Smooth muscle cell (in vitro differentiated cells): Measurements from ENCODE around the gene DEAF1. TPM values are rescaled to one million over a fixed set of nuclear protein-coding genes. Genes with fewer than 3 reads are reported as not detected.

Experiments used
- DNase-seq: peaks from one replicate; lab custom pipeline; 2025; ENCODE audit not compliant: unreplicated experiment; lab: John Stamatoyannopoulos, UW
- H2AFZ ChIP-seq: fragments of 200-600 bp; sonication (generic); 2 replicates; pipeline ENCODE4 v1.6.0; 2016; ENCODE audit warnings: antibody characterized with exemption, low read depth, mild to moderate bottlenecking
- H3F3A ChIP-seq: fragments of 200-600 bp; sonication (generic); 2 replicates; pipeline ENCODE4 v1.6.0; 2017; ENCODE audit warnings: antibody characterized with exemption, low read depth
- H3K27ac ChIP-seq: fragments of 200-600 bp; sonication (generic); 2 replicates; pipeline ENCODE4 v1.5.1; 2016; ENCODE audit warnings: low read depth, mild to moderate bottlenecking
- H3K27me3 ChIP-seq: fragments of 200-600 bp; sonication (generic); 2 replicates; pipeline ENCODE4 v1.6.1; 2016; ENCODE audit warnings: low read depth, mild to moderate bottlenecking
- H3K36me3 ChIP-seq: fragments of 200-600 bp; sonication (generic); 2 replicates; pipeline ENCODE4 v1.5.1; 2016; ENCODE audit warnings: low read depth
- H3K4me1 ChIP-seq: fragments of 200-600 bp; sonication (generic); 2 replicates; pipeline ENCODE4 v1.5.1; 2016; ENCODE audit warnings: low read depth
- H3K4me2 ChIP-seq: fragments of 200-600 bp; sonication (generic); 2 replicates; pipeline ENCODE4 v1.6.0; 2016; ENCODE audit warnings: mild to moderate bottlenecking
- H3K4me3 ChIP-seq: fragments of 200-600 bp; sonication (generic); 2 replicates; pipeline ENCODE4 v1.5.1; 2016; ENCODE audit warnings: mild to moderate bottlenecking
- H3K79me2 ChIP-seq: fragments of 200-600 bp; sonication (generic); 2 replicates; pipeline ENCODE4 v1.6.0; 2016; ENCODE audit warnings: low read depth, mild to moderate bottlenecking
- H3K9ac ChIP-seq: fragments of 200-600 bp; sonication (generic); 2 replicates; pipeline ENCODE4 v1.6.0; 2016; ENCODE audit warnings: low read depth
- H3K9me3 ChIP-seq: fragments of 200-600 bp; sonication (generic); replicated peaks from 2 replicates; pipeline ENCODE4 v1.5.1; 2016; ENCODE audit warnings: low read depth
- H4K20me1 ChIP-seq: fragments of 200-600 bp; sonication (generic); 2 replicates; pipeline ENCODE4 v1.6.0; 2016; ENCODE audit warnings: low read depth
- WGBS: methylation state at CpG from one replicate; pipeline ENCODE4 v1.1.7; 2016; ENCODE audit warnings: low lambda C conversion rate; 5-methylcytosine and 5-hydroxymethylcytosine counted together
- polyA plus RNA-seq: library from polyadenylated mRNA; unstranded; fragments of >200 nt; fragmentation: Nextera tagmentation; extraction: Ambion mirVana; gene quantifications from 2 replicates; pipeline ENCODE4 v1.2.1, GENCODE V29; 2016
- total RNA-seq: library from RNA; depleted of rRNA; stranded (reverse); fragments of >200 nt; gene quantifications from 2 replicates; pipeline ENCODE4 v1.2.3, GENCODE V29; 2014
- TF ChIP-seq, protein P1 (sequence below): fragments of 200-600 bp; sonication (generic); IDR thresholded peaks from 2 replicates; pipeline ENCODE4 v1.5.1; 2017; ENCODE audit warnings: borderline replicate concordance, mild to moderate bottlenecking, antibody characterized with exemption; ENCODE audit not compliant: insufficient read depth, poor library complexity, severe bottlenecking

DEAF1 gene
- total and polyA plus RNA-seq, 2 experiments from 2014 or later: 18.7 to 39.2 TPM

DNA sequence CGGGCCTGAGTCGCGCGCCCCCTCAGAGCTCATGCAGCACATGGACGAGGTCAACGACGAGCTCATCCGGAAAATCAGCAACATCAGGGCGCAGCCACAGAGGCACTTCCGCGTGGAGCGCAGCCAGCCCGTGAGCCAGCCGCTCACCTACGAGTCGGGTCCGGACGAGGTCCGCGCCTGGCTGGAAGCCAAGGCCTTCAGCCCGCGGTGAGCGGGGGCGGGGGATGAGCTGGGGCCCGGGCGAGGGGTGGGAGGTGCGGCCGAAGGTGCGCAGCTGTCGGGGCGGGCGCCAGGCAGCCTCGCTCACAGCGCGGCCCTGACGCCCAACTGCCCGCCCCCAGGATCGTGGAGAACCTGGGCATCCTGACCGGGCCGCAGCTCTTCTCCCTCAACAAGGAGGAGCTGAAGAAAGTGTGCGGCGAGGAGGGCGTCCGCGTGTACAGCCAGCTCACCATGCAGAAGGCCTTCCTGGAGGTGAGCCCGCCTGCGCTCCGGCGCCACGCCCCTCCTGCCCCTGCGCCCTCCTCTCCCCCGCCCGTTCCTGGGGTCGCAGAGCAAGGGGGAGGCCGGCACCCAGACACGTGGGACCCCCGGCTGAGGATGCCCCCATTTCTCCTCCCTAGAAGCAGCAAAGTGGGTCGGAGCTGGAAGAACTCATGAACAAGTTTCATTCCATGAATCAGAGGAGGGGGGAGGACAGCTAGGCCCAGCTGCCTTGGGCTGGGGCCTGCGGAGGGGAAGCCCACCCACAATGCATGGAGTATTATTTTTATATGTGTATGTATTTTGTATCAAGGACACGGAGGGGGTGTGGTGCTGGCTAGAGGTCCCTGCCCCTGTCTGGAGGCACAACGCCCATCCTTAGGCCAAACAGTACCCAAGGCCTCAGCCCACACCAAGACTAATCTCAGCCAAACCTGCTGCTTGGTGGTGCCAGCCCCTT is 31.5 kb upstream of the DEAF1 start:
- H3K27ac ChIP-seq: peak overlapping the region; percentile 78
- H3K27me3 ChIP-seq: peaks cover 21% of the 10 kb centered on the region
- H3K9me3 ChIP-seq: no peaks in the 10 kb centered on the region
- TF ChIP-seq, protein P1, sequence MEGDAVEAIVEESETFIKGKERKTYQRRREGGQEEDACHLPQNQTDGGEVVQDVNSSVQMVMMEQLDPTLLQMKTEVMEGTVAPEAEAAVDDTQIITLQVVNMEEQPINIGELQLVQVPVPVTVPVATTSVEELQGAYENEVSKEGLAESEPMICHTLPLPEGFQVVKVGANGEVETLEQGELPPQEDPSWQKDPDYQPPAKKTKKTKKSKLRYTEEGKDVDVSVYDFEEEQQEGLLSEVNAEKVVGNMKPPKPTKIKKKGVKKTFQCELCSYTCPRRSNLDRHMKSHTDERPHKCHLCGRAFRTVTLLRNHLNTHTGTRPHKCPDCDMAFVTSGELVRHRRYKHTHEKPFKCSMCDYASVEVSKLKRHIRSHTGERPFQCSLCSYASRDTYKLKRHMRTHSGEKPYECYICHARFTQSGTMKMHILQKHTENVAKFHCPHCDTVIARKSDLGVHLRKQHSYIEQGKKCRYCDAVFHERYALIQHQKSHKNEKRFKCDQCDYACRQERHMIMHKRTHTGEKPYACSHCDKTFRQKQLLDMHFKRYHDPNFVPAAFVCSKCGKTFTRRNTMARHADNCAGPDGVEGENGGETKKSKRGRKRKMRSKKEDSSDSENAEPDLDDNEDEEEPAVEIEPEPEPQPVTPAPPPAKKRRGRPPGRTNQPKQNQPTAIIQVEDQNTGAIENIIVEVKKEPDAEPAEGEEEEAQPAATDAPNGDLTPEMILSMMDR: no peak
- H3K36me3 ChIP-seq: no peaks in the 10 kb centered on the region
- no peak overlapping the region for H2AFZ ChIP-seq
- no peak for DNase-seq
- no peaks in the 10 kb centered on the region for H3F3A ChIP-seq
- WGBS: 32% methylated on average over 37 of the region's 61 CpGs
- H3K9ac ChIP-seq: no peak overlapping the region
- peaks cover 10% of the 10 kb centered on the region for H3K4me1 ChIP-seq
- H3K4me2 ChIP-seq: peak overlapping the region; percentile 78
- H4K20me1 ChIP-seq: peaks cover 6% of the 10 kb centered on the region
- no peaks in the 10 kb centered on the region for H3K79me2 ChIP-seq
- no peak overlapping the region for H3K4me3 ChIP-seq

DNA sequence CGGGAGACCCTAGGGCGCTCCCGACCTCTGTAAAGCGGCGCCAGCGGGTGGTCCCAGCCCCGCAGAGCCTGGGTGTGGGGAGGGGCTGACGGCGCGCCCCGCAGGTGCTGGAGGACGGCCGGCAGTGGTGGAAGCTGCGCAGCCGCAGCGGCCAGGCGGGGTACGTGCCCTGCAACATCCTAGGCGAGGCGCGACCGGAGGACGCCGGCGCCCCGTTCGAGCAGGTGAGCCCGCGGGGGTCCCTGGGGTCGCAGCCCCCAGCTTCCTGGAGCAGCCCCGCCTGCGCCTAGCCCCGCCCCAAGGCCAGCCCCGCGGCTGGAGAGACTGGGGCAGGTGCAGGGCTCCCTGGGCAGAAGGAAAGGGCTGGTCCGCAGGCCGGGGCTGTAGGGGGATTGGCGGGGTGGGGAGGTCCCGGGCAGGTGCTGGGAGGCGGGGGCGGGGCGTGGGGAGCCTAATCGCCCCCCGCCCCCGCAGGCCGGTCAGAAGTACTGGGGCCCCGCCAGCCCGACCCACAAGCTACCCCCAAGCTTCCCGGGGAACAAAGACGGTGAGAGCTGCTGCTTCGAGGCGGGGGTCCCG is 30.7 kb upstream of the DEAF1 start:
- Histone ChIP-seq H3F3A (no peaks in the 10 kb centered on the region), H3K4me2 (peak overlapping the region; percentile 78)
- no peak for DNase-seq

DNA sequence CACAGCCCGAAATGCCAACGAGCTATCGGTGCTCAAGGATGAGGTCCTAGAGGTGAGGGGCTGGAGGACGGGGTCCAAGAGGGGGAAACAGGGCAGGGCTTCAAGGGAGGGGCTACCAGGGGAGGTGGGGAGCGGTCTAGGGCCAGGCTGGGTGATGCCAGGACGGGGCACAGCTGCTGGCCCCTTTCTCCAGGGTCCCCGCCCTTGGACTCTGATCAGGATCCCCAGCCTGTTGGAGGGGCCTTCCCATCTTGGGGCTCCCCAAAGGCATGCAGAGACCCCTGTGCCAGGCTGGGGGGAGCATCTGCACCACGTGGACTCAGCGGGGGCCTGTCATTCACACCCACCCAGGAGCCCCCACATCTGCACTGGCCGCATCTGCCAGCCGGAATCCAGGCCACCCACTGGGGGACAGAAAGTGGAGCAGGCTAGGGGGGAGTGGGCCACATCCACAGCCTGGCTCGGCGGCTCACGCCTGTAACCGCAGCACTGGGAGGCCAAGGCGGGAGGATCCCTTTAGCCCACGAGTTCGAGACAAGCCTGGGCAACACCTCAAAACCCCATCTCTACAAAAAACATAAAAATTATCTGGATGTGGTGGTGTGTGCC is 29.9 kb upstream of the DEAF1 start:
- Histone ChIP-seq H3F3A (no peaks in the 10 kb centered on the region), H3K4me1 (peaks cover 10% of the 10 kb centered on the region), H3K27me3 (peaks cover 23% of the 10 kb centered on the region), H3K79me2 (no peaks in the 10 kb centered on the region), H3K9ac (no peak overlapping the region), H3K9me3 (no peaks in the 10 kb centered on the region), H4K20me1 (peaks cover 8% of the 10 kb centered on the region), H3K4me3 (no peak overlapping the region), H2AFZ (no peak overlapping the region), H3K36me3 (no peaks in the 10 kb centered on the region), H3K27ac (no peak overlapping the region), H3K4me2 (no peak overlapping the region)
- DNase-seq: no peak
- 92% methylated on average over 15 of the region's 18 CpGs for WGBS
- TF ChIP-seq, protein P1: no peak

More for the DNA sequence above, 30.7 kb upstream of the DEAF1 start:
- Histone ChIP-seq H4K20me1 (peaks cover 6% of the 10 kb centered on the region), H3K79me2 (no peaks in the 10 kb centered on the region), H3K9me3 (no peaks in the 10 kb centered on the region), H2AFZ (no peak overlapping the region), H3K4me3 (no peak overlapping the region), H3K36me3 (no peaks in the 10 kb centered on the region), H3K9ac (no peak overlapping the region), H3K27me3 (peaks cover 21% of the 10 kb centered on the region), H3K4me1 (peaks cover 10% of the 10 kb centered on the region), H3K27ac (no peak overlapping the region)
- WGBS: 8% methylated on average over 20 of the region's 53 CpGs
- TF ChIP-seq, protein P1: no peak
